Activated gamma-delta T cell treated with Interleukin-2 at 50 U/mL for 16 hours (primary cell): ENCODE results near the gene ANAPC2.
"Not testable (repeated sequence)": the region's sequence is repeated elsewhere in the genome, so short reads cannot be mapped to it uniquely, and the experiment has no call there.

Experiments used
- DNase-seq: peaks from one replicate; pipeline ENCODE4 v3.0.0-alpha.2; 2020

The ANAPC2 gene

DNA sequence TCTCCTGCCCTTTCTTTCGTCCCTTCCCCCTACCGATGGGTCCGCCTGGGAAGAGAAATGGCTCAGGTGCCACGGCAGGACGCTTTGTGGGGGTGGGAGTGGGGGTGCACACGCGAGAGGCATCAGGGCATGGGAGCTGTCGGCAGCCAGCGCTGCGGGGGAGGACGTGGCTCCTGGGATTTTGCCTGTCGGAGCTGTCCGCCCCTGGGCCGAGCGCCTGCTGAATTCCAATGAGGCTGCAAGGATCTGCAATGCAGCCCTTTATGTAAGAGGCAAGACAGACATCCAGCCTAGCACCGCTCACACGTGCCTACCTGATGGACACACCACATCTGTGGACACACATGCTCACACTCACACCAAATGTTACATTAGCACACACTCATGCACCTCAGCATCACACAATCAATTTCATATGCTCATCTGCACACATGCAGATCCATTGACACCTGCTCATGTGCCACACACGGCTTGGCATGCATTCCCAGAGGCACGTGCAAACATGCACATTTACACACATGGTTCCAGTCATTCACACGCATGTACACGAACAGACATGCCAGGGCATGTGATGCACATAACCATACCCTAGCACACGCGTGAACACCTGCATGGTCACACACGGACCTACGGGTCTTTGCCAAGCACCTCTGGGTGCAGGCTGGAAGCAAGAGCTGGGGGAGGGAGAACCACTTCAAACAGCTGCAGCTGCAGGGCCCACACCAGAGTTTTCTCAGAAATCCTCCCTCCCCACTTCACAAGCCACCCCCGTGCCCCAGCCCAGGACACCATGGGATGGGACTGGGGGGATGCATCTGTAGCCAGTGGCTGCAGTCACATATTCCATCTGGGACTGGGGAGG, 48.0 kb downstream of the ANAPC2 start:
- no peak for DNase-seq

DNA sequence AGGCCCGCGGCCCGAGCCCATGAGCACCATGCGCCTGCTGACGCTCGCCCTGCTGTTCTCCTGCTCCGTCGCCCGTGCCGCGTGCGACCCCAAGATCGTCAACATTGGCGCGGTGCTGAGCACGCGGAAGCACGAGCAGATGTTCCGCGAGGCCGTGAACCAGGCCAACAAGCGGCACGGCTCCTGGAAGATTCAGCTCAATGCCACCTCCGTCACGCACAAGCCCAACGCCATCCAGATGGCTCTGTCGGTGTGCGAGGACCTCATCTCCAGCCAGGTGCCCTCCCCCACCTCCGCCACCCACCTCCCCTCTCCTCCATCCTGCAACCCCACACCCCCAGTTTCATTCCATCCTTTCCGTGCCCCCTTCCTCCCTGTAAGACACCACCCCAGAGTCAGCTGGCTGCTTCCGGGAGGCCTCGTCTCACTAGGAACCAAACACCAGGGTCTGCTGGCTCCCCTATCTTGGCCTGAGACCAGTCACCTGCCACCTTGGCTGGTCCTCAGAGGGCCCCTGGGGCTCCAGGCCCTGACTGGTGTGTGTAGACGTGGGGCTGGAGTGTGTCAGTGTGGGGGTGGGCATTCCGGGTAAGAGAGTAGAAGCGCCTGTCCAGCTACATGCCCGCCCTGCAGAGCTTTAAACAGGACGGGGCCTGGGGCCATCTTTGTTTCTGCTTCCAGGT, 48.8 kb downstream of the ANAPC2 start:
- no peak for DNase-seq

DNA sequence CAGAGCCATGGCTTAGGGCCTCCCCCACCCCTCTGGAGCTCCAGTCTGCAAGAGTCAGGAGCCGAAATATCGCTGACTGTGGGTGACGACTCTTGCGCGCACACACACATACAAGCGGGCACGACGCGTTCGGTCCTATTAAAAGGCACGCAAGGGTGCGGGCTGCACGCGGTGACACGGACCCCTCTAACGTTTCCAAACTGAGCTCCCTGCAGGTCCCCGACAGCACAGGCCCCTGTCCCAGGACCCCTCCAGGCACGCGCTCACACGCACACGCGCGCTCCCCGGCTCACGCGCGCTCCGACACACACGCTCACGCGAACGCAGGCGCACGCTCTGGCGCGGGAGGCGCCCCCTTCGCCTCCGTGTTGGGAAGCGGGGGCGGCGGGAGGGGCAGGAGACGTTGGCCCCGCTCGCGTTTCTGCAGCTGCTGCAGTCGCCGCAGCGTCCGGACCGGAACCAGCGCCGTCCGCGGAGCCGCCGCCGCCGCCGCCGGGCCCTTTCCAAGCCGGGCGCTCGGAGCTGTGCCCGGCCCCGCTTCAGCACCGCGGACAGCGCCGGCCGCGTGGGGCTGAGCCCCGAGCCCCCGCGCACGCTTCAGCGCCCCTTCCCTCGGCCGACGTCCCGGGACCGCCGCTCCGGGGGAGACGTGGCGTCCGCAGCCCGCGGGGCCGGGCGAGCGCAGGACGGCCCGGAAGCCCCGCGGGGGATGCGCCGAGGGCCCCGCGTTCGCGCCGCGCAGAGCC, 49.5 kb downstream of the ANAPC2 start, which contains the start of gene GRIN1:
Gene GRIN1, plus strand, starts transcription at position 433 of the 746 bp plus-strand sequence. CDS start 333 bp downstream, outside the sequence.
- DNase-seq, result peak; percentile 37

DNA sequence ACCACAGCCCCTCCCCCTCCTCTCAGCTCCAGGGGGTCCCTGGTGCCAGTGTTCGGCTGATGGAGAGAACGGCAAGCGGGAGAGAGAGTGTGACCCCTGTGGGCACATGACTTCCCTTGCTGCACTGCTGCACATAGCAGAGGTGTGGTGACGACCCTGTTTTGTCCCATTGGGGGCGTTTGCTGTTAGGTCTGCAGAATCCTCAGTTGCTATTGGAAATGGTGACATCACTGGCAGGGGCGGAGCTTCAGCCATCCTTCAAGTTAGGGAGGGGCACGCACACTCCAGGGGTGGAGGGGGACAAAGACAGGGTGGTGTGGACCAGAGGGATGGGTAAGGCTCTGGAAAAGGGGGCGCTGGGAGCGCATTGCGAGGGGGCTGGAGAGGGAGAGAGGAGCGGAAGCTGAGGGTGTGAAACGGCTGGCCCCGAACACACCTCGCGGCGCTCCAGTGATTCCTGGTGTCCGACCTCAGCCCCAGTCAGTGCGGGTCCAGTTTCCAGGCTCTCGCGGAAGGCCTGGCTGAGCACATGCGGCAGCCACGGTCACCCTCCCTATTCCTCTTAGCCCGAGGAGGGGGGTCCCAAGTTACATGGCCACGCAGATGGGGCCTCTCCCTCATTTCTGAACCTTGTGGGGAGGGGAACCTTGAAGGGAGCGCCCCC, 50.2 kb downstream of the ANAPC2 start:
- no peak for DNase-seq

DNA sequence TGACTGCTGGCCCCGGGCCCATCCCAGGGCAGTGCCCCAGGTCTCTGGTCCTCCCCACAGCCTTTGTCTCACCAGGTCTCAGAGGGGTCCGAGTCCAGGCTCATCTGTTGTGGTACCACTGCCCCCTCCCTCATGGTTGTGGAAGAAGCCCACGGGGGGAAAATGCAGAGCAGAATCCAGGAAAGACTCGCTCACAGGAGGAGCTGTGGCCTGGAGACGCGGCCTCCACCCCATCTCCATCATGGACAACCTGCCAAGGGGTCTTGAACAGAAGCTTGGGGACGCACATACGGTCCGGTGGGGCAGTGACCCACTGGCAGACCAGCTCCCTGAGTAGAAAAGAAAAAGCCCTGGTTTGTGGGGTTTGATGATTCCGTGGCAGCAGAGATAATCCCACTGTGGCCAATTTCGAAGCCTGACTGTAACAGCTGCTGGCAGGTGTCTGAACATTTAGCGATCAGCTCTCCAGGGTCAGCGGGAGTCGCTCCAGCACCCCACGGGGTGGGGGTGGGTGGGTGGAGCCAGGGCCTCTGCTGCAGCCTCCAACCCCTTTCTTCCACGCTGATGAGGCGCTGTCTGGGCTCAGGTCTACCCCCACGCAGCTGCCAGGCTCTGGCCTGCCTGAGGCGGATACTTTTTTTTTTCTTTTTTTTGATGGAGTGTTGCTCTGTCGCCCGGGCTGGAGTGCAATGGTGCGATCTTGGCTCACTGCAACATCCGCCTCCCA, 51.3 kb downstream of the ANAPC2 start:
- DNase-seq, result no peak

DNA sequence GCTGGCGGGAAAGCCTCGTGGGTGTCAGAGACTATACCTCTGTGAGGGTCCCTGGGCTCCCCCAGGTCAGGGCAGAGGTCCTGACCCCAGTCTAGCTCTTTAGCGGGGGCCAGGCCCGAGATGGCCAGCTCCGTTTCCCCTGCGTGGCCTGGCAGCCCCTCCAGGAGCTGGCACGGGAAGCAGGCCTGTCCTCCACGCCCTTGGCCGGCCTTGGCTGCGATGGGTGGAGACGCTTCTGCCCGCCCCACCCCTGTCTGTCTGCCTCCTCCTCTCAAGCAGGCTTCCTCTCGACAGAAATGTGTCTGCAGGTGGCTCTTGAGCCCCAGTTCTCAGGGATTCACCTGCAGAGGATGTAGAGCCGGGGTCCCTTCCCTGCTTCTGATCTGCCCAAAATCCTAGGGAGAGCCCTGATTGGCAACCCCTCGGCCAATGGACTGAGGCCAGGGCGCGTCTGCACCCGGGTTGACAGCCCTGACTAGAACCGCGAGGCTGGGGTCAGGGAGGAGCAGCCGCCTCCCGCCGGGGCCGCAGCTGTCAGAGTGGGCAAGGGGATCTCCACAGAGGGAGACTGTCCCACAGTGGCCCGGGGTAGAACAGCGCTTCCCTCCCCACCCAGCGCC, 52.0 kb downstream of the ANAPC2 start:
- DNase-seq, result no peak

DNA sequence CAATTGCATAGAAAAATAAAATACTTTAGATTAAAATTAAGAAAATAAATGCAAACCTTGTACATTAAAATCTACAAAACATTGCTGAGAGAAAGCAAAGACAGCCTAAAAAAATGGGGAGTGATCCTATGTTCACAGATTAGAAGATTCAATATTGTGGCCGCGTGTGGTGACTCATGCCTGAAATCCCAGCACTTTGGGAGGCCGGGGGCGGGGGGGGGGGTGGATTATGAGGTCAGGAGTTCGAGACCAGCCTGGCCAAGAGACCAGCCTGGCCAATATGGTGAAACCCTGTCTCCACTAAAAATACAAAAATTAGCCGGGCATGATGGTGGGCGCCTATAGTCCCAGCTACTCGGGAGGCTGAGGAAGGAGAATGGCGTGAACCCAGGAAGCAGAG, 53.2 kb downstream of the ANAPC2 start:
- not testable (repeated sequence) for DNase-seq

DNA sequence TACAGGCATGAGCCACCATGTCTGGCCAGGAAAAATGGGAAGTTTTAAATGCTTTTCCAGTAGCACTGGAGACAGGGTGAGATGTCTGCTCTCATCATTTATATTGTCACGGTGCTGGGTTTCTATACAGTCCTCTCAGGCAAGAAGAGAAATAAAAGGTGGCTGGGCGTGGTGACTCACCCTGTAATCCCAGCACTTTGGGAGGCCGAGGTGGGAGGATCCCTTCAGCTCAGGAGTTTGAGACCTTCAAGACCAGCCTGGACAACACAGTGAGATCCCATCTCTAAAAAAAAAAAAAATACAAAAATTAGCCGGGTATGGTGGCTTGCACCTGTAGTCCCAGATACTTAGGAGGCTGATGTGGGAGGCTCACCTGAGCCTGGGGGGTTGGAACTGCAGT, 54.2 kb downstream of the ANAPC2 start:
- no peak for DNase-seq

DNA sequence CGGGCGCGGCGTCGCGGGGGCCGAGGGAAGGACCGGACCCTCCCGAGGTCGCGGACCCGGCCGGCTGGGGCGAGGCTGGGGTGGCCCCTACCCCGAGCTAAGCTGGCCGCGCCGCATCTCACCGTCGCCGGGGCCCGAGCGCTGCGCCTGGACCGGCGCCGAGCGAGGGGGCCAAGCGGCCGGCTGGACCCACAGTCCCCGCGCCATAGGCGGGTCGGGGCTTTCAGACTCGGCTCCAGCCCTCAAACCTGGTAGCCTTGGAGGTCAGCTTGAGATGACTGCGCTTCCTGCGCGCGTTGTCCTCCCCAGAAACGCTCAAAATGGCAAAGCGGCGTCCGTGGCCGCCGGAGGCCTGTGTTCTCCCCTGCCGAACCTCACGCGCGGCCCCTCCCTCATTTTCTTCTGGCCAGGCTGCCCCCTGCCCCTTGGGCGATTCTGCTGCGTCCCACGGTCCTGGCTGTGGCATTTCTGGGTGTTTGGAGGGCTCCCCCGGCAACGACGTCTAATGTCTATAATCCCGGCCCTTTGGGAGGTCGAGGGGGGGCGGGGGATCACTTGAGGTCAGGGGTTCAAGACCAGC, 58.1 kb downstream of the ANAPC2 start:
- no peak for DNase-seq

DNA sequence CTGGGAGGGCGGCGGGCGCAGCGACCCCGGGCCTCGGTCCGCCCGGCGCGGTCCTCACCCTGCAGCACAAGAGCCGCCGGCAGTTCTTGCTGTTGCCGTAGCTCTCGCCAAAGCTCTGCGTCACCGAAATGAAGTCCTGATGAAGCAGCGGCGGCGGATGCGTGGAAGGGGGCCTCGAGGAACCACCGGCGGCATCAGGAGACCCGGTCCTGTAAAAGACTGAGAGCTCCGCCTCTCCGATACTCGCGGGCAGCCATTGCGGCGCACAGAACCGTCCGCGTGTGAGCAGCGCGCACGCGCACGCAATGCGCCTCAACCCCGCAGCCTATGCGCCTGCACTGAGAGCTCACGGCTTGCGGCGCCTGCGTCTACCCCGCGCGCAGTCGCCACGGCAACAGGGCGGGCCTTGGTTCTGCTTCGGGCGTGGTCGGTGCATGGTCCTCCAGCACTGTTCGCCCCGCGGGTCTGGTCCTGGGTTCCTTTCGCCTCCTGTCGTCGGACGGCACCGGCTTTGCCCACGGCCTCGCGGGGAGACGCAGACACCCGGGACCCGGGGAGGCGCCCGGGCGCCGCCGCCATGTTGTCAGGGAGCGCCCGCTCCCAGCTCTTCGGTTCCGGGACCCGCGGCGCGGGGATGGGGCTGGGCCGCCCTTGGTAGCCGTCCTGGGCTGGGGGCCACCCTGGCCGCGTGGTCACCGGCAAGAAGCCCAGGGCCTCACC, 58.7 kb downstream of the ANAPC2 start:
- peak; percentile 85 for DNase-seq

DNA sequence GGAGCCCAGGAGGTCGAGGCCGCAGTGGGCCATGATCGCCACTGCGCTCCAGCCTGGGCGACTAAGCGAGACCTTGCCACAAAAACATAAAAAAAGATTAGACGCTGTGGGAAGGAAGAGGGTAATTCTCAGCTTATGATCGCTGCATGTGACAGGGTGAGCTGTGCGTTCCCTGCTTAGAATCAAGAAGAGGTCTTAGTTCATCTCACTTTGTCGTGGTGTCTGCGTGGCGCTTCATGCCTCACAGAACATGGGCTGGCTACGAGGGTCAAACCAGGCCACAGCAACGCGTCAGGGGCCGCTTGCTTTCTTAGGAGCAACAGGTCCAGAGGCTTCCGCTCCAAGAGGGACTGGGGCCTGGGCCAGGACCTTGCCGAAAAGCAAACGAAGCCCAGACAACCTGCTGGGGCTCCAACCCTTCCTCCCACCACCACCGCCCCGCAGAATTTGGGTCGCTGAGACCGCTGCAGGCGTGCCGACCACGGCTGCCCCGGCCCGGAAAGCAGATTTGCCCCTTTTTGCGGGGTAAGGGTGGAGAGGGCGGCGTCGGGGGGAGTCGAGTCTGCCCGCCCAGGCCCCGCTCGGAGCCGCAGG, 59.4 kb downstream of the ANAPC2 start:
- no peak for DNase-seq

DNA sequence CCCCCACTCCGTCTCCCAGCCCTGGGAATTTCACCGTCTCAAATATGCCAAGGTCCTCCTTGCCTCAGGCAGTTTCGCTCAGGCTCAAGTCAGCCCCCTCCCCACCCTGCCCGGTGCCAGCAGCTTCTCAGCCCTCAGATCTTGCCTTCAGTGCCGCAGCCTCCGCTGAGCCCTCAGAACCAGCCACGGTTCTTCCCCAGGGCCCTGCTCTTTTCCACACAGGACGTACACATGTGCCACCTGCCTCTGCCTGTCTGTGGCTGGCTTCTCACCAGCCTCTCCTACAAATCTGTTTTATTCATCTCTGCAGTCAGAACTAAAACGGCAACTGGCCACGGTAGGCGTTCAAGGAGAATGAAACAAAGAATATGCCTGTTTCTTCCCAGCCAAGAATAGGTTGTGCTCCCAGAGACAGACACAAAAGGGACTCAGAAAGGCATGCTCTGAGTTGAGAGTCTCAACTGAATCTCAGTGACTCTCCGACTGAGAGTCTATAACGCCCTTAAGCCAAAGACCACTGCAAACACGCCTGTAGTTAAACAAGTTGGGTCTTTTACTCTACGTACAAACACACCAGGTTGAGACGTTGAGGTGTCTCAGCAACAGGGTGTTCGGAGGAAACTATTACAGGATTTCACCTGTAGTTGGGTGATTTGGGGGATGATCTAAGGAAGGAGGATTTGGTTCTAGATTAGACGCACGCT, 60.0 kb downstream of the ANAPC2 start:
- no peak for DNase-seq

DNA sequence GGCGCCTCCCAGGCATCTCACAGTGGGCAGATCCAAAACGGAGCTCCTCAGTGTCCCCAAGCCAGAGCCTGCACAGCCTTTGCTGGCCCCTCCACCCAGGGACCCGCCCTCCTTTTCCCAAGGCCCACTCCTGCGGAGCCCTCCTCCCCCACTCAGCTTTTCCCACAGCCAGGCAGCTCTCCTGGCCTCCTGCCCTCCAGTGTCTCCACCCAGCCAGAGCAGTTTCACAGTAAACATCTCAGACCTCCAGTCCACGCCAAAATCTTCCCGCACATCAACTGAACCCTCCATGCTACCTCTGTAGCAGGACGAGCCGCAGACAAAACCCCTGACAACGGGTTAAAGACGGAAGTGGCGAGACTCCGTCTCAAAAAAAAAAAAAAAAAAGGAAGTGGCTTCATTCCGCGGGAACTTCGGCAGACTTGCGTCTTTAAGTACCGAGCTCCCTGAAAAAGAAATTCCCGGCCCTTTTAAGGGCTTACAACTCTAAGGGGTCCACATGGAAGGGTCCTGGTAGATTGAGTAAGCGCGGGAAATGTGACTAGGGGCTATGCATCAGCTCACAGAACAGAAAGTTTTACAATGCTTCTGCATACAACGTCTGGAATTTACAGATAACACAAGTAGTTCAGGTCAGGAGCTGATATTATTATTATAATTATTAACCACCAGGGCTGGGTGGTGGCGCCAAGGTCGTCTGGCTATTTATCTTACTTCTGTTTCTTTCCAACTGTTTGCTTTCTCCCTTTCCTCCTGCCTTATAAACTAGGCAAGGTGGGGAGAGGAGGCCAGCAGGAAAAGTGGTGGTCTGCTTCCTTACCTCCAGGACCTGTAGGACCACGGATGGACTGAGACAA, 60.8 kb downstream of the ANAPC2 start:
- no peak for DNase-seq

DNA sequence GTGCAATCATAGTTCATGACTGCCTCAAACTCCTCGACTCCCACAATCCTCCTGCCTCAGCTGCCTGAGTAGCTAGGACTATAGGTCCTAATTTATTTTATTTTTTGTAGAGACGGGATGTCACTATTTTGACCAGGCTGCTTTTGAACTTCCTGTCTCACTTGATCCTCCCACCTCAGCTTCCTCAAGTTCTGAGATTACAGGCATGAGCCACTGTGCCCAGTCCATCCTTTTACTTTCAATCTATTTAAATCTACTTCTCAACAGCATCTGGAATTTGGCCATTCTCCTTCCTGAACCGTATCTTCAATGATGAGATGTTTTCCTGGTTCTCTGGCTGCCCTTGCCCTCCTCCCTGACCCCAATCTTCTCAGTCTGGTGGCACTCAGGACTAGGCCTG, 61.6 kb downstream of the ANAPC2 start:
- DNase-seq, result no peak
